HepG2 (cell line): Measurements from ENCODE around the gene PRPF38A. TPM values are rescaled to one million over a fixed set of nuclear protein-coding genes. Genes with fewer than 3 reads are reported as not detected.

Experiments used
- ATAC-seq: fragments of 200-7000 bp; cut with Tn5 transposase; 3 replicates; pipeline ENCODE4 v1.9.1; 2020; ENCODE audit warnings: mild to moderate bottlenecking, moderate library complexity
- BruUV-seq: library from RNA; stranded (reverse); fragments of 400-500 nt; replicated peaks from 2 replicates; lab custom pipeline; 2021; lab: Mats Ljungman, UMichigan
- CTCF ChIA-PET: fragments of 300-600 bp; formaldehyde crosslinking; extraction: SDS; loops from one replicate; lab custom pipeline; 2021; ENCODE audit warnings: low total read pairs, inconsistent platforms, low intra/inter-chr PET ratio; lab: Yijun Ruan, JAX
- POLR2A ChIA-PET: fragments of 350-600 bp; sonication (Branson Sonifier 250); formaldehyde crosslinking; loops from one replicate; lab custom pipeline; 2020; ENCODE audit warnings: antibody characterized with exemption, inconsistent platforms; lab: Yijun Ruan, JAX
- DNase-seq: peaks from one replicate; pipeline ENCODE4 v3.0.0-alpha.2; 2015; ENCODE audit warnings: low spot score
- FAIRE-seq: peaks from 3 replicates; lab custom pipeline; 2011; peaks lifted over from hg19 to GRCh38; lab: Jason Lieb, UNC
- H2AFZ ChIP-seq: one replicate; pipeline ENCODE4 v1.6.1; 2011; ENCODE audit warnings: low read length, inconsistent platforms
- H3K27ac ChIP-seq: fragments of 300-600 bp; 3 replicates; pipeline ENCODE4 v1.8.0; 2011; ENCODE audit warnings: mixed run types, mild to moderate bottlenecking, mixed read lengths, low read length, inconsistent platforms; ENCODE audit not compliant: insufficient read depth; ENCODE audit errors: extremely low read length
- H3K27me3 ChIP-seq, 2 experiments: fragments of 200-600 bp in 1 of 2; 2 replicates in 1 of 2; 3 replicates in 1 of 2; pipeline versions ENCODE4 v1.6.0 to v1.8.0; 2011; ENCODE audit warnings: low read length in 2 of 2, mild to moderate bottlenecking in 2 of 2, moderate library complexity in 2 of 2, inconsistent platforms in 1 of 2; ENCODE audit not compliant: insufficient read depth in 2 of 2, control insufficient read depth in 1 of 2
- H3K36me3 ChIP-seq, 2 experiments: fragments of 200-600 bp in 1 of 2; replicated peaks in 1 of 2; 2 replicates in 1 of 2; 3 replicates in 1 of 2; pipeline versions ENCODE4 v1.5.1 to v1.8.0; 2011; ENCODE audit warnings: low read length in 2 of 2, inconsistent platforms in 1 of 2; ENCODE audit not compliant: insufficient read depth in 2 of 2, control insufficient read depth in 1 of 2
- H3K4me1 ChIP-seq: 2 replicates; pipeline ENCODE4 v1.5.1; 2012; ENCODE audit warnings: low read length, inconsistent platforms; ENCODE audit not compliant: insufficient read depth
- H3K4me2 ChIP-seq: 2 replicates; pipeline ENCODE4 v1.6.0; 2011; ENCODE audit warnings: low read depth, low read length, inconsistent platforms
- H3K4me3 ChIP-seq, 3 experiments: fragments of 200-600 bp in 1 of 3; sonication (generic), shearing (Covaris generic) in 1 of 3; replicated peaks in 1 of 3; 2 replicates each; pipeline ENCODE4 v1.5.1; 2011 to 2016; ENCODE audit warnings: low read length in 3 of 3, inconsistent platforms in 2 of 3, low read depth in 2 of 3, mild to moderate bottlenecking in 2 of 3, control low read depth in 1 of 3, mixed read lengths in 1 of 3; ENCODE audit not compliant: insufficient read depth in 1 of 3
- H3K79me2 ChIP-seq: one replicate; pipeline ENCODE4 v1.6.1; 2011; ENCODE audit warnings: low read length, inconsistent platforms; ENCODE audit not compliant: insufficient read depth
- H3K9ac ChIP-seq: 2 replicates; pipeline ENCODE4 v1.6.0; 2011; ENCODE audit warnings: mild to moderate bottlenecking, low read depth, low read length, inconsistent platforms; ENCODE audit not compliant: insufficient read depth
- H3K9me3 ChIP-seq: 2 replicates; pipeline ENCODE4 v1.5.1; 2012; ENCODE audit warnings: mild to moderate bottlenecking, low read length
- H4K20me1 ChIP-seq: 2 replicates; pipeline ENCODE4 v1.6.0; 2011; ENCODE audit warnings: inconsistent platforms, mild to moderate bottlenecking, low read length, moderate library complexity; ENCODE audit not compliant: insufficient read depth
- MNT ChIP-seq: fragments of 450-650 bp; IDR thresholded peaks from 2 replicates; pipeline ENCODE4 v1.6.1; 2016
- NR1H2 ChIP-seq: sonication (generic); formaldehyde crosslinking; IDR thresholded peaks from 2 replicates; pipeline ENCODE4 v1.8.1; 2022; ENCODE audit warnings: low read depth, missing genetic modification reagents, borderline replicate concordance
- SMAD3 ChIP-seq: sonication (generic); formaldehyde crosslinking; IDR thresholded peaks from 2 replicates; pipeline ENCODE4 v1.4.0; 2020; ENCODE audit warnings: missing genetic modification reagents
- UBTF ChIP-seq: sonication (generic); formaldehyde crosslinking; IDR thresholded peaks from 2 replicates; pipeline ENCODE4 v1.4.0; 2020; ENCODE audit warnings: mild to moderate bottlenecking, missing genetic modification reagents
- ZNF143 ChIP-seq: sonication (generic); formaldehyde crosslinking; IDR thresholded peaks from 2 replicates; pipeline ENCODE4 v1.4.0; 2020; ENCODE audit warnings: missing genetic modification reagents
- ZNF350 ChIP-seq: sonication (generic); formaldehyde crosslinking; IDR thresholded peaks from 2 replicates; pipeline ENCODE4 v1.4.0; 2020; ENCODE audit warnings: mild to moderate bottlenecking, low read depth, missing genetic modification reagents, borderline replicate concordance
- ZNF430 ChIP-seq: sonication (generic); formaldehyde crosslinking; IDR thresholded peaks from 2 replicates; pipeline ENCODE4 v1.9.0; 2021; ENCODE audit warnings: mild to moderate bottlenecking, missing genetic modification reagents
- WGBS: methylation state at CpG from one replicate; pipeline ENCODE4 v1.1.6; 2017; ENCODE audit warnings: low lambda C conversion rate; 5-methylcytosine and 5-hydroxymethylcytosine counted together
- in situ Hi-C: cut with HindIII; loops from 2 replicates; pipeline ENCODE4 v1.10.0; 2017; ENCODE audit warnings: low pct_unique_long_range_greater_than_20kb; ENCODE audit not compliant: extremely low pct_ligation_motif_present
- intact Hi-C: fragments of 100-400 bp; cut with micrococcal nuclease; formaldehyde crosslinking; loops from one replicate; pipeline ENCODE4 v1.10.0; 2022; ENCODE audit not compliant: unreplicated experiment
- polyA plus RNA-seq, 8 experiments: library from polyadenylated mRNA; depleted of rRNA in 3 of 8; stranded (reverse) in 7 of 8; unstranded in 1 of 8; fragments of >200 nt; fragmentation: Illumina TruSeq in 4 of 8; extraction: Trizol in 4 of 8; gene quantifications; 2 replicates each; pipeline versions ENCODE4 v1.2.1 to v1.2.3, GENCODE V29; 2011 to 2016; ENCODE audit warnings: low read depth in 4 of 8, missing spikeins in 1 of 8, mixed read lengths in 1 of 8; ENCODE audit not compliant: insufficient read depth in 1 of 8
- total RNA-seq, 5 experiments: library from RNA; depleted of rRNA; stranded (reverse); fragments of >200 nt; fragmentation: Illumina TruSeq; extraction: Trizol; gene quantifications; 2 replicates each; pipeline ENCODE4 v1.2.3, GENCODE V29; 2016; ENCODE audit warnings: low read depth in 1 of 5

The PRPF38A gene
- total and polyA plus RNA-seq, 2 of the 13 experiments (the other 11 are each of a cell fraction or from before 2014, with no cell fraction given) = 18.3 to 45.5 TPM

- TF ChIP-seq MNT = 0 out of 2 replicates have a peak, but pooled peaks have one; percentile 49
Observed at GRCh38 chr1:52404116-52404974, at the start of gene PRPF38A, which contains the start of gene ORC1 (continued).

- Histone ChIP-seq H3K9me3 (no peaks in the 10 kb centered on the region), H2AFZ (no peak overlapping the region), H3K79me2 (no peaks in the 10 kb centered on the region), H3K4me2 (no peak overlapping the region), H3K27ac (no peak overlapping the region)
- FAIRE-seq = no peak
- over 99% methylated on average over 8 of the region's 8 CpGs for WGBS
- DNase-seq = no peak
- TF ChIP-seq ZNF430 (CRISPR knock-in tag) (no peak), NR1H2 (no peak), UBTF (CRISPR knock-in tag) (no peak), ZNF350 (CRISPR knock-in tag) (no peak), ZNF143 (CRISPR knock-in tag) (no peak), SMAD3 (no peak)
- TF ChIP-seq, all 625 proteins: peak for 0
- no TSS peak for BruUV-seq
- CTCF ChIA-PET = no interaction called here
- Histone ChIP-seq H3K27me3 (no peaks in the 10 kb centered on the region), H3K4me3 (no peak overlapping the region), H3K9ac (no peak overlapping the region), H3K4me1 (peaks cover 9% of the 10 kb centered on the region), H4K20me1 (no peaks in the 10 kb centered on the region), H3K36me3 (peaks cover 53 to 78% of the 10 kb centered on the region in 2 experiments)
- intact Hi-C loops (no loop called here), in situ Hi-C loops (no loop called here)
- no peak; the same call in 2 of the 3 replicates for ATAC-seq
- POLR2A ChIA-PET = no interaction called here
Observed at GRCh38 chr1:52355436-52355835, 49.0 kb upstream of the PRPF38A start.
